Uterus (tissue), 4 donors: ENCODE measurements around the gene TRIM69. TPM values are rescaled to one million over a fixed set of nuclear protein-coding genes. Genes with fewer than 3 reads are reported as not detected.
A peak's percentile ranks its signal among the peaks of the same experiment; 100 is the strongest.

Experiments
- DNase-seq, 2 donors: peaks; one replicate each; pipeline ENCODE4 v3.0.0-alpha.2; 2019 to 2020
- H3K27ac ChIP-seq, 2 donors: fragments of 200-600 bp; sonication (generic); 1 replicate in 1 of 2; 2 replicates in 1 of 2; pipeline ENCODE4 v1.5.1; 2016 to 2018
- H3K27me3 ChIP-seq, 2 donors: fragments of 200-600 bp; sonication (generic); one replicate each; pipeline ENCODE4 v1.5.1; 2018 to 2019; ENCODE audit warnings: control low read depth in 1 of 2
- H3K36me3 ChIP-seq, 2 donors: fragments of 200-600 bp; sonication (generic); one replicate each; pipeline ENCODE4 v1.5.1; 2019; ENCODE audit warnings: control low read depth in 1 of 2
- H3K4me1 ChIP-seq, 2 donors: fragments of 200-600 bp; sonication (generic); one replicate each; pipeline ENCODE4 v1.5.1; 2018 to 2019; ENCODE audit warnings: control low read depth in 1 of 2
- H3K4me3 ChIP-seq, 2 donors: fragments of 200-600 bp; sonication (generic); 1 replicate in 1 of 2; 2 replicates in 1 of 2; pipeline ENCODE4 v1.5.1; 2018 to 2019; ENCODE audit warnings: mild to moderate bottlenecking in 1 of 2
- H3K9me3 ChIP-seq, 2 donors: fragments of 200-600 bp; sonication (generic); one replicate each; pipeline ENCODE4 v1.5.1; 2019; ENCODE audit warnings: control low read depth in 1 of 2
- CTCF ChIP-seq, 4 experiments: fragments of 200-600 bp in 2 of 4; fragments of 450-650 bp in 2 of 4; sonication (generic) in 2 of 4; IDR thresholded peaks; one replicate each; pipeline ENCODE4 v1.5.1; 2016 to 2019; ENCODE audit warnings: antibody characterized with exemption in 4 of 4, mild to moderate bottlenecking in 2 of 4, moderate library complexity in 1 of 4
- POLR2A ChIP-seq, 2 donors: fragments of 450-650 bp; IDR thresholded peaks; one replicate each; pipeline ENCODE4 v1.6.1; 2016; ENCODE audit warnings: antibody characterized with exemption in 2 of 2, mild to moderate bottlenecking in 1 of 2, moderate library complexity in 1 of 2
- intact Hi-C: fragments of 100-400 bp; cut with DNase I; formaldehyde crosslinking; loops from one replicate; pipeline ENCODE4 v1.15.1; 2023; ENCODE audit warnings: low total_unique reads
- total RNA-seq, 4 donors: library from RNA; depleted of rRNA in 3 of 4; stranded (reverse); fragments of >200 nt in 3 of 4; gene quantifications; one replicate each; pipeline versions ENCODE4 v1.1.0 to v1.2.4, GENCODE V29; 2014 to 2023
- donor health status: DM: yes; HTN: yes; CAD: no.

Gene TRIM69
- total RNA-seq, 4 donors from 2014 or later, result 6.1 to 16.2 (median 15.4) TPM

- TF ChIP-seq POLR2A (IDR thresholded peaks at IDR 0.05), result peak; percentile 79 to 85
- peak in 1 of 4 experiments; percentile 10 for TF ChIP-seq CTCF (IDR thresholded peaks at IDR 0.05)
- Histone ChIP-seq H3K4me1 (no peaks in the 10 kb centered on the region), H3K27ac (peak overlapping the region; percentile 98 to 99), H3K27me3 (no peaks in the 10 kb centered on the region), H3K9me3 (no peaks in the 10 kb centered on the region), H3K4me3 (peak overlapping the region; percentile 75 to 98), H3K36me3 (no peaks in the 10 kb centered on the region)
- peak; percentile 96 to 97 for DNase-seq
- intact Hi-C loops, result no loop called here
These were observed 7.5 kb upstream of the TRIM69 start for GRCh38 chr15:44728576-44729407.

- Histone ChIP-seq H3K4me1 (no peaks in the 10 kb centered on the region), H3K36me3 (no peaks in the 10 kb centered on the region), H3K27me3 (no peaks in the 10 kb centered on the region), H3K27ac (peak overlapping the region; percentile 98 to 99), H3K9me3 (no peaks in the 10 kb centered on the region), H3K4me3 (peak overlapping the region; percentile 75 to 98)
- DNase-seq, result peak in 1 of 2 donors; percentile 43
- intact Hi-C loops, result no loop called here
- no peak for TF ChIP-seq CTCF (IDR thresholded peaks at IDR 0.05)
- no peak for TF ChIP-seq POLR2A (IDR thresholded peaks at IDR 0.05)
These were observed 6.8 kb upstream of the TRIM69 start for GRCh38 chr15:44729408-44730127.

GRCh38 chr15:44734839-44735481 is 1.4 kb upstream of the TRIM69 start:
- Histone ChIP-seq H3K27ac (peak overlapping the region; percentile 9 to 66), H3K27me3 (no peaks in the 10 kb centered on the region), H3K9me3 (no peaks in the 10 kb centered on the region), H3K4me1 (no peaks in the 10 kb centered on the region), H3K36me3 (no peaks in the 10 kb centered on the region), H3K4me3 (no peak overlapping the region)
- intact Hi-C loops, result no loop called here
- TF ChIP-seq CTCF (IDR thresholded peaks at IDR 0.05), result no peak
- no peak for TF ChIP-seq POLR2A (IDR thresholded peaks at IDR 0.05)
- no peak for DNase-seq

- H3K27ac ChIP-seq, result peak overlapping the region; percentile 9 to 66
- no peaks in the 10 kb centered on the region for H3K9me3 ChIP-seq
- peak in 1 of 2 donors; percentile 54 for DNase-seq
- intact Hi-C loops, result no loop called here
- no peaks in the 10 kb centered on the region for H3K36me3 ChIP-seq
- no peaks in the 10 kb centered on the region for H3K4me1 ChIP-seq
- H3K27me3 ChIP-seq, result no peaks in the 10 kb centered on the region
- no peak overlapping the region for H3K4me3 ChIP-seq
- TF ChIP-seq POLR2A (IDR thresholded peaks at IDR 0.05) (no peak), CTCF (IDR thresholded peaks at IDR 0.05) (no peak)
These were observed 697 bp upstream of the TRIM69 start for GRCh38 chr15:44735482-44736180.
